ENCODE results near the gene PPP6R3.

DNA sequence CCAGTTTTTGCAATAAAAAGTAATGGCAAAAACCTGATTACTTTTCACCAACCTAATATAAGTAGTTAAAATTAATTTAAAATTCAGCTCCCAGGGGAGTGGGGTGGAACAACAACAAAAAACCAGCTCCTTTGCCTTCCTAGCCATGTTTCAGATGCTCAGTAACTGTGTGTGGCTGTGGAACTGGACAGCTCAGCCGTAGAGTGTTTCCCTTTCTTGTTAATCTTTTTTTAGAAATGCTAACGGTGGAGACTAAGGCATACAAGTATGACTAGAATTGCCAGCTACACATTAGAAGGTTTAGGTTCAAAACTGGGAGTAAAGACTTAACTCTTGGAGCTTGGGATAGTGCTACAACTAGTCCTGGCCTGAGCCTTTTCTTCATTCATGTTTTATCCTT lies 45.0 kb downstream of the PPP6R3 start:
- no peak for TF ChIP-seq SMC3 (conservative IDR thresholded peaks at IDR 0.05; ENCODE audit: poor library complexity)
- TF ChIP-seq, protein P1, sequence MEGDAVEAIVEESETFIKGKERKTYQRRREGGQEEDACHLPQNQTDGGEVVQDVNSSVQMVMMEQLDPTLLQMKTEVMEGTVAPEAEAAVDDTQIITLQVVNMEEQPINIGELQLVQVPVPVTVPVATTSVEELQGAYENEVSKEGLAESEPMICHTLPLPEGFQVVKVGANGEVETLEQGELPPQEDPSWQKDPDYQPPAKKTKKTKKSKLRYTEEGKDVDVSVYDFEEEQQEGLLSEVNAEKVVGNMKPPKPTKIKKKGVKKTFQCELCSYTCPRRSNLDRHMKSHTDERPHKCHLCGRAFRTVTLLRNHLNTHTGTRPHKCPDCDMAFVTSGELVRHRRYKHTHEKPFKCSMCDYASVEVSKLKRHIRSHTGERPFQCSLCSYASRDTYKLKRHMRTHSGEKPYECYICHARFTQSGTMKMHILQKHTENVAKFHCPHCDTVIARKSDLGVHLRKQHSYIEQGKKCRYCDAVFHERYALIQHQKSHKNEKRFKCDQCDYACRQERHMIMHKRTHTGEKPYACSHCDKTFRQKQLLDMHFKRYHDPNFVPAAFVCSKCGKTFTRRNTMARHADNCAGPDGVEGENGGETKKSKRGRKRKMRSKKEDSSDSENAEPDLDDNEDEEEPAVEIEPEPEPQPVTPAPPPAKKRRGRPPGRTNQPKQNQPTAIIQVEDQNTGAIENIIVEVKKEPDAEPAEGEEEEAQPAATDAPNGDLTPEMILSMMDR (IDR thresholded peaks at IDR 0.05; ENCODE audit: poor library complexity, severe bottlenecking): no peak

Data from neural cell (in vitro differentiated cells).